ENCODE data around the gene NDUFS6. TPM values are rescaled to one million over a fixed set of nuclear protein-coding genes. Genes with fewer than 3 reads are reported as not detected.
A peak's percentile ranks its signal among the peaks of the same experiment; 100 is the strongest.

Gene NDUFS6
- 10 to 100 TPM; 33.7 to 55.7 (median 46.2) TPM for total RNA-seq (2021; fragmentation: NEBNext Ultra II Directional; extraction: Animal tissue kit (Norgen Biotek cat#: 25700))
- long read RNA-seq, transcript NDUFS6-201 (4 exons, 1,082 nt): major isoform, 80 of 85 reads
- long read RNA-seq, partial matches to known transcripts: 1 of 85 reads
- long read RNA-seq, other reads (novel, unspliced or antisense): 4 of 85 reads

- H3K27me3 Mint-ChIP-seq (ENCODE audit: insufficient read depth): no peaks in the 10 kb centered on the region; the same call in 1 of the 2 replicates
- H3K27ac Mint-ChIP-seq: peak within 1 kb of the TSS; percentile 94
- peak; percentile 18; the same call in 1 of the 2 replicates for TF ChIP-seq CTCF (IDR thresholded peaks at IDR 0.05)
- H3K36me3 Mint-ChIP-seq (ENCODE audit: low read depth): peaks cover 44% of the 10 kb centered on the region
- peak within 1 kb of the TSS; percentile 94 for H3K4me3 Mint-ChIP-seq
- no peak for DNase-seq
- peaks cover 45% of the 10 kb centered on the region for H3K4me1 Mint-ChIP-seq (ENCODE audit: low read depth)
- H3K9me3 Mint-ChIP-seq: peaks cover 9% of the 10 kb centered on the region; the same call in 1 of the 2 replicates
These were observed at the start of gene NDUFS6 for GRCh38 chr5:1801222-1801966. NDUFS6 (plus strand) TSS chr5:1801407; CDS start chr5:1801418, 11 bp downstream.

- no peak for DNase-seq
- H3K4me1 Mint-ChIP-seq (ENCODE audit: low read depth): no peaks in the 10 kb centered on the region
- H3K9me3 Mint-ChIP-seq: no peaks in the 10 kb centered on the region
- no peak for TF ChIP-seq CTCF (IDR thresholded peaks at IDR 0.05)
- no peak overlapping the region for H3K4me3 Mint-ChIP-seq
- H3K27me3 Mint-ChIP-seq (ENCODE audit: insufficient read depth): peaks cover 43% of the 10 kb centered on the region
- no peak overlapping the region for H3K27ac Mint-ChIP-seq
- H3K36me3 Mint-ChIP-seq (ENCODE audit: low read depth): no peaks in the 10 kb centered on the region
These were observed 49.1 kb upstream of the NDUFS6 start for GRCh38 chr5:1751864-1752822.

GRCh38 chr5:1752881-1753280 lies 48.3 kb upstream of the NDUFS6 start:
- H3K36me3 Mint-ChIP-seq (ENCODE audit: low read depth): no peaks in the 10 kb centered on the region
- no peak overlapping the region for H3K27ac Mint-ChIP-seq
- no peak overlapping the region for H3K4me3 Mint-ChIP-seq
- TF ChIP-seq CTCF (IDR thresholded peaks at IDR 0.05): no peak
- H3K9me3 Mint-ChIP-seq: no peaks in the 10 kb centered on the region
- no peak for DNase-seq
- no peaks in the 10 kb centered on the region for H3K4me1 Mint-ChIP-seq (ENCODE audit: low read depth)
- H3K27me3 Mint-ChIP-seq (ENCODE audit: insufficient read depth): peaks cover 43% of the 10 kb centered on the region

- peaks cover 44% of the 10 kb centered on the region for H3K27me3 Mint-ChIP-seq (ENCODE audit: insufficient read depth)
- H3K4me3 Mint-ChIP-seq: no peak overlapping the region
- no peak for TF ChIP-seq CTCF (IDR thresholded peaks at IDR 0.05)
- no peak for DNase-seq
- no peaks in the 10 kb centered on the region for H3K4me1 Mint-ChIP-seq (ENCODE audit: low read depth)
- peaks cover 4% of the 10 kb centered on the region; the same call in 1 of the 2 replicates for H3K36me3 Mint-ChIP-seq (ENCODE audit: low read depth)
- H3K27ac Mint-ChIP-seq: no peak overlapping the region
- H3K9me3 Mint-ChIP-seq: peaks cover 5% of the 10 kb centered on the region; the same call in 1 of the 2 replicates
These were observed 47.7 kb upstream of the NDUFS6 start for GRCh38 chr5:1753490-1753889.

GRCh38 chr5:1754531-1755220 lies 46.5 kb upstream of the NDUFS6 start:
- H3K4me3 Mint-ChIP-seq: no peak overlapping the region
- H3K27me3 Mint-ChIP-seq (ENCODE audit: insufficient read depth): peaks cover 39% of the 10 kb centered on the region
- no peaks in the 10 kb centered on the region for H3K4me1 Mint-ChIP-seq (ENCODE audit: low read depth)
- peaks cover 7% of the 10 kb centered on the region; the same call in 1 of the 2 replicates for H3K9me3 Mint-ChIP-seq
- DNase-seq: no peak
- no peak overlapping the region for H3K27ac Mint-ChIP-seq
- no peak for TF ChIP-seq CTCF (IDR thresholded peaks at IDR 0.05)
- H3K36me3 Mint-ChIP-seq (ENCODE audit: low read depth): peaks cover 4% of the 10 kb centered on the region; the same call in 1 of the 2 replicates

Data from HFFc6 (cell line).